HL-60 (cell line): ENCODE measurements around the gene EVI5L.

Experiments
- DNase-seq, 2 experiments: peaks; one replicate each; pipeline ENCODE4 v3.0.0-alpha.2; 2010 to 2020; ENCODE audit warnings: low read depth in 1 of 2, low spot score in 1 of 2
- H3K27ac ChIP-seq: fragments of 250-450 bp; sonication (Bioruptor Pico); replicated peaks from 2 replicates; pipeline ENCODE4 v1.5.1; 2020; ENCODE audit warnings: mild to moderate bottlenecking, moderate library complexity
- H3K27me3 ChIP-seq: fragments of 250-450 bp; sonication (Bioruptor Pico); 2 replicates; pipeline ENCODE4 v1.5.1; 2021; ENCODE audit warnings: mild to moderate bottlenecking, moderate library complexity; ENCODE audit not compliant: insufficient read depth, poor library complexity, severe bottlenecking
- H3K4me3 ChIP-seq: replicated peaks from 2 replicates; pipeline ENCODE4 v1.5.1; 2011; ENCODE audit warnings: mild to moderate bottlenecking, control low read depth, low read length; ENCODE audit not compliant: insufficient read depth
- CTCF ChIP-seq: IDR thresholded peaks from one replicate; pipeline ENCODE4 v1.5.1; 2011; ENCODE audit warnings: low read length, control low read depth, inconsistent platforms; ENCODE audit not compliant: insufficient read depth
- GABPA ChIP-seq: IDR thresholded peaks from 2 replicates; pipeline ENCODE4 v1.6.1; 2012; ENCODE audit warnings: low read depth
- POLR2AphosphoS5 ChIP-seq: IDR thresholded peaks from 2 replicates; pipeline ENCODE4 v1.6.1; 2012; ENCODE audit warnings: low read depth
- REST ChIP-seq: IDR thresholded peaks from 2 replicates; pipeline ENCODE4 v1.6.1; 2012; ENCODE audit warnings: low read depth; ENCODE audit not compliant: insufficient replicate concordance
- SPI1 ChIP-seq: IDR thresholded peaks from 2 replicates; pipeline ENCODE4 v1.6.1; 2012; ENCODE audit warnings: low read depth, mild to moderate bottlenecking, borderline replicate concordance

The EVI5L gene

GRCh38 chr19:7846155-7846646 is 16.2 kb downstream of the EVI5L start:
- no peak for DNase-seq
- TF ChIP-seq CTCF (no peak), SPI1 (no peak), GABPA (no peak), REST (no peak), POLR2AphosphoS5 (no peak)
- Histone ChIP-seq H3K27ac (no peak overlapping the region), H3K27me3 (no peaks in the 10 kb centered on the region), H3K4me3 (no peak overlapping the region)

- TF ChIP-seq REST (no peak), POLR2AphosphoS5 (no peak), CTCF (no peak), GABPA (no peak), SPI1 (no peak)
- DNase-seq, result no peak
- no peak overlapping the region for H3K4me3 ChIP-seq
Measured at GRCh38 chr19:7847664-7848063, 17.6 kb downstream of the EVI5L start.

GRCh38 chr19:7848779-7849457 is 18.9 kb downstream of the EVI5L start:
- TF ChIP-seq GABPA, result no peak
- no peak for TF ChIP-seq REST
- TF ChIP-seq SPI1, result no peak
- no peak for TF ChIP-seq POLR2AphosphoS5
- TF ChIP-seq CTCF, result no peak
- Histone ChIP-seq H3K27ac (no peak overlapping the region), H3K4me3 (no peak overlapping the region), H3K27me3 (no peaks in the 10 kb centered on the region)
- no peak for DNase-seq

More at GRCh38 chr19:7847664-7848063, 17.6 kb downstream of the EVI5L start:
- Histone ChIP-seq H3K27me3 (no peaks in the 10 kb centered on the region), H3K27ac (no peak overlapping the region)
